Astrocyte of the cerebellum (primary cell): ENCODE data around the gene TEPSIN.

ENCODE experiments used
- DNase-seq: peaks from one replicate; pipeline ENCODE4 v3.0.0-alpha.2; 2011; ENCODE audit warnings: low read depth
- H3K4me3 ChIP-seq: 2 replicates; pipeline ENCODE4 v1.5.1; 2011; ENCODE audit warnings: mild to moderate bottlenecking, low read depth, low read length, moderate library complexity
- in situ Hi-C: cut with HindIII; loops from 2 replicates; pipeline ENCODE4 v1.10.0; 2017; ENCODE audit warnings: low sequenced_read_pairs
- TF ChIP-seq, protein P1 (sequence below): IDR thresholded peaks from 2 replicates; pipeline ENCODE4 v1.5.1; 2012; ENCODE audit warnings: low read length, low read depth, moderate library complexity, mild to moderate bottlenecking; ENCODE audit errors: missing control alignments

TEPSIN gene

DNA sequence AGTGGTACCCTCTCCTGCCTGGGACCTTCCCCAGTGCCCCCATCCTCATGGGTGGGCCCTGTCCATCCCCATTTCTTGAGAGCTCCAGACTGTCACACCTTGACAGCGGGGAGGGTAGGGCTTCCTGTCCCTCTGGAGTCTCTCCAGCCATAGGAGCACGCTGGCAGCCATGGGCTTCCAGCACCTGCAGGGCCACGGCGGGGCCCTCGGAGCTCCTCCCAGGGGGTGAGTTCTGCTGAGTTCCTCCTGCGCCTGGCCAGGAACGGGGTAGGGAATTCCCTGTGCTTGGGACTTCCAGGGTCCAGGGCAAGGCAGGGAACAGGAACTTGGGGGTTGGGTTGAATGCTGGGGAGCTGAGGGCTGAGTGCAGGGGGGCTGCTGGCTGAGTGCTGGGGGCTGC lies 49.8 kb downstream of the TEPSIN start:
- no peak for DNase-seq
- in situ Hi-C loops = loop anchor here (5.0 kb wide), 1 partner anchor 47 kb away; no protein-coding TSS in a partner anchor
- TF ChIP-seq, protein P1, sequence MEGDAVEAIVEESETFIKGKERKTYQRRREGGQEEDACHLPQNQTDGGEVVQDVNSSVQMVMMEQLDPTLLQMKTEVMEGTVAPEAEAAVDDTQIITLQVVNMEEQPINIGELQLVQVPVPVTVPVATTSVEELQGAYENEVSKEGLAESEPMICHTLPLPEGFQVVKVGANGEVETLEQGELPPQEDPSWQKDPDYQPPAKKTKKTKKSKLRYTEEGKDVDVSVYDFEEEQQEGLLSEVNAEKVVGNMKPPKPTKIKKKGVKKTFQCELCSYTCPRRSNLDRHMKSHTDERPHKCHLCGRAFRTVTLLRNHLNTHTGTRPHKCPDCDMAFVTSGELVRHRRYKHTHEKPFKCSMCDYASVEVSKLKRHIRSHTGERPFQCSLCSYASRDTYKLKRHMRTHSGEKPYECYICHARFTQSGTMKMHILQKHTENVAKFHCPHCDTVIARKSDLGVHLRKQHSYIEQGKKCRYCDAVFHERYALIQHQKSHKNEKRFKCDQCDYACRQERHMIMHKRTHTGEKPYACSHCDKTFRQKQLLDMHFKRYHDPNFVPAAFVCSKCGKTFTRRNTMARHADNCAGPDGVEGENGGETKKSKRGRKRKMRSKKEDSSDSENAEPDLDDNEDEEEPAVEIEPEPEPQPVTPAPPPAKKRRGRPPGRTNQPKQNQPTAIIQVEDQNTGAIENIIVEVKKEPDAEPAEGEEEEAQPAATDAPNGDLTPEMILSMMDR = no peak
- no peak overlapping the region for H3K4me3 ChIP-seq

DNA sequence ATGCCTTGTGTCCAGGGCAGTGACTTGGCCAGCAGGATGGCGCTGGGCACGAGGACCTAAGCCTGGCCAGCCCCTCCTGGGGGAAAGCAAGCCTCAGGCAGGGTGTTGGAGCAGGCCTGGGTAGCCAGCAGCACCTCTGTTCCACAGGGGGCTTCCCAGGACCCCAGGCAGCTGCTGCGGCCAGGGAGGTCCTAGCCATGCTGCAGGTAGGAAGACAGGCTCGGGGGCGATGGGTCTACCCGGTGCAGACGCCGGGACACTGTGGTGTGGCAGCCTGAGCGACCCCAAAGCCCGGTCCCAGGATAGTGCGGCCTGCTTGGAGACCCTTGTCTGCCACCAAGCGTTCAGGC lies 50.4 kb downstream of the TEPSIN start:
- TF ChIP-seq, protein P1 = no peak
- in situ Hi-C loops = loop anchor here (5.0 kb wide), 1 partner anchor 46 kb away; no protein-coding TSS in a partner anchor
- H3K4me3 ChIP-seq = no peak overlapping the region
- no peak for DNase-seq

DNA sequence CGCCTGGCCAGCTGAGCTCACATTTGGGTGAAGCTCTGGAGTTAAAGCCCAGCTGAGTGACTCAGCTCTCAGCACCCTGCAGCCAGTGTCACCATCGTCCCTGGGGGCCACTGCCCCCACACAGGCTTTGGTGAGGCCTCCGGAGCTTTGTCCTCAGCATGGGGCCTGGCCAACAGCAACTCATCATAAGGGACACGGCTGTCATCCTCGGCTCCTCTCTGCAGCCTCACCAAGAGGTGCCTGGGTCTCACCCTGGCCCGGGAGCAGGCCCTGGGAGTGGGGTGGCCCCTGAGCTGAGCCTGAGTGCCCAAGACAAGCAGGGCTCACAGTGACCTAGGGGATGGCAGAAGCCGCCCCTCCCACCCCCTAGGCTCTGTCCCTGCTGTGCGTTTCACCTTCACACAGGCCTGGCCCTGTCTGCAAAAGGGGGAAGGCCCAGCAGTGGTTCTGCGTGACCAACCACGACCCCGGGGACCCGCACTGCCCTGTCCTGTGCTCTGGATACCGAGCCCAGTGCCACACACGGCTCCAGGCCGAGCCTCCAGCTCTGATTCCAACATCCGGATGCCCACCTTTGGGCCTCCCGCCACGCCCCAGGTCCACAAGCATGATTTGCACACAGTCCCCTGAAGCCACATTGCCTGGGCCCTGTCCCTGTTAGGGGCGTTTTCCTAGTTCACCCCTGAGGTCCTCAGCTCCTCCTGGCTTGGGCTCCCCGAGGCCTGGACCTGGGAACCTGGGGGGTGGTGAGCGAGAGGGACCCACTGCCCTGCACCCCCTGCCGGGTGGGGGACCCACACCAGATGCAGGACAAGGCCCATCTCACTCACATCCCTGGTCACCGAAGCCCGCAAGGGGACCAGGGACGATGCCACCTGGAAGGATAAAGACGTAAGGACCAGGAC lies 51.0 kb downstream of the TEPSIN start:
- no peak overlapping the region for H3K4me3 ChIP-seq
- in situ Hi-C loops = loop anchor here (5.0 kb wide), 1 partner anchor 46 kb away; no protein-coding TSS in a partner anchor
- TF ChIP-seq, protein P1 = no peak
- DNase-seq = no peak

DNA sequence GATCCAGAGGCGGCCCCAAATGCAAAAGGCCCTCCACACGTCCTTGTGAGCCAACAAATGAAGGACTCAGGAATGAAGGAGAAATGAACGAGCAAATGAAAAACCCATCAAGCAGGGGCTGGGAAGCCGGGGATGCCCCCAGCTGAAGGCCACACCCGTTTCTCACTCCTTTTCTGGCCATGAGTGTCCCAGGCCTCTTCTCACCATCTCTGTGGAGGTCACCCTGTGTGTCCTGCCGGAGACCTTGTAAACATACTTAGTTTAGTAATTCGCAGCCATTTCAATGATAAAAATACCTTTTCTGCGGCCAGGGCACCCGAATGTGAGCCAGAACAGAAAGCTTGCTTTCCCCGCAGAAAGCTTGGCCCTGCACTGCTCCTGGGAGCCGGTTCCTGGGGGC lies 51.7 kb downstream of the TEPSIN start:
- no peak for DNase-seq
- H3K4me3 ChIP-seq = no peak overlapping the region
- TF ChIP-seq, protein P1 = no peak
- in situ Hi-C loops = loop anchor here (5.0 kb wide), 1 partner anchor 45 kb away; no protein-coding TSS in a partner anchor

GRCh38 chr17:81186203-81186602 lies 52.7 kb downstream of the TEPSIN start:
- TF ChIP-seq, protein P1 = no peak
- in situ Hi-C loops = loop anchor here (5.0 kb wide), 1 partner anchor 44 kb away; no protein-coding TSS in a partner anchor
- no peak for DNase-seq
- H3K4me3 ChIP-seq = no peak overlapping the region

- H3K4me3 ChIP-seq = no peak overlapping the region
- in situ Hi-C loops = no loop called here
- DNase-seq = no peak
- TF ChIP-seq, protein P1 = no peak
Observed at GRCh38 chr17:81184555-81184954, 54.3 kb downstream of the TEPSIN start.
